ENCODE results near the gene AZU1. TPM values are rescaled to one million over a fixed set of nuclear protein-coding genes. Genes with fewer than 3 reads are reported as not detected.

AZU1 gene
- total RNA-seq, 2 donors from 2014 or later, result 1.1 TPM; not detected in 1

GRCh38 chr19:801861-802497 lies 25.7 kb upstream of the AZU1 start:
- no peak for DNase-seq (ENCODE audit: low spot score)
- H3K27me3 ChIP-seq (replicated peaks; ENCODE audit: insufficient read depth), result no peaks in the 10 kb centered on the region
- peak overlapping the region; percentile 14 to 47 for H3K27ac ChIP-seq

GRCh38 chr19:802498-803098 lies 25.0 kb upstream of the AZU1 start:
- peaks cover 41% of the 10 kb centered on the region for H3K36me3 ChIP-seq
- peak overlapping the region; percentile 60 for H3K4me3 ChIP-seq
- no peak for TF ChIP-seq CTCF (IDR thresholded peaks at IDR 0.05)
- DNase-seq (ENCODE audit: low spot score) (no peak), ATAC-seq (ENCODE audit: insufficient number of reproducible peaks, low FRiP score, low read depth) (no peak)
- no peak overlapping the region for H3K27ac ChIP-seq
- no peaks in the 10 kb centered on the region for H3K9me3 ChIP-seq
- H3K27me3 ChIP-seq (replicated peaks; ENCODE audit: insufficient read depth), result no peaks in the 10 kb centered on the region
- peaks cover 37 to 50% of the 10 kb centered on the region in 2 donors for H3K4me1 ChIP-seq (ENCODE audit: control insufficient read depth in 1 of 2, low read depth in 2 of 2)

More at GRCh38 chr19:801861-802497, 25.7 kb upstream of the AZU1 start:
- peaks cover 35% of the 10 kb centered on the region for H3K36me3 ChIP-seq
- TF ChIP-seq CTCF (IDR thresholded peaks at IDR 0.05), result no peak
- H3K4me3 ChIP-seq, result peak overlapping the region; percentile 60
- no peaks in the 10 kb centered on the region for H3K9me3 ChIP-seq
- H3K4me1 ChIP-seq (ENCODE audit: control insufficient read depth in 1 of 2, low read depth in 2 of 2), result peaks cover 37 to 50% of the 10 kb centered on the region in 2 donors
- ATAC-seq (ENCODE audit: insufficient number of reproducible peaks, low FRiP score, low read depth), result no peak

GRCh38 chr19:803099-803561 lies 24.5 kb upstream of the AZU1 start:
- ATAC-seq (ENCODE audit: insufficient number of reproducible peaks, low FRiP score, low read depth) (no peak), DNase-seq (ENCODE audit: low spot score) (no peak)
- no peak overlapping the region for H3K4me3 ChIP-seq
- TF ChIP-seq CTCF (IDR thresholded peaks at IDR 0.05), result no peak
- H3K4me1 ChIP-seq (ENCODE audit: control insufficient read depth in 1 of 2, low read depth in 2 of 2), result peaks cover 37 to 50% of the 10 kb centered on the region in 2 donors
- no peaks in the 10 kb centered on the region for H3K27me3 ChIP-seq (replicated peaks; ENCODE audit: insufficient read depth)
- H3K36me3 ChIP-seq, result peaks cover 46% of the 10 kb centered on the region
- no peaks in the 10 kb centered on the region for H3K9me3 ChIP-seq
- H3K27ac ChIP-seq, result no peak overlapping the region

GRCh38 chr19:803686-804418 lies 23.8 kb upstream of the AZU1 start:
- ATAC-seq (ENCODE audit: insufficient number of reproducible peaks, low FRiP score, low read depth) (no peak), DNase-seq (ENCODE audit: low spot score) (no peak)
- Histone ChIP-seq H3K4me3 (no peak overlapping the region), H3K36me3 (peaks cover 53% of the 10 kb centered on the region), H3K9me3 (no peaks in the 10 kb centered on the region), H3K27ac (no peak overlapping the region), H3K4me1 (ENCODE audit: control insufficient read depth in 1 of 2, low read depth in 2 of 2) (peaks cover 36 to 45% of the 10 kb centered on the region in 2 donors), H3K27me3 (replicated peaks; ENCODE audit: insufficient read depth) (no peaks in the 10 kb centered on the region)
- TF ChIP-seq CTCF (IDR thresholded peaks at IDR 0.05), result no peak
